H1 (cell line): Measurements from ENCODE around the gene SPATA19. TPM values are rescaled to one million over a fixed set of nuclear protein-coding genes. Genes with fewer than 3 reads are reported as not detected.

Experiments
- CTCF ChIA-PET: fragments of 300-600 bp; sonication (Branson Sonifier 250); formaldehyde crosslinking; loops from one replicate; lab custom pipeline; 2021; ENCODE audit not compliant: partially characterized antibody; lab: Charles Lee
- POLR2A ChIA-PET: fragments of 300-600 bp; sonication (Branson Sonifier 250); formaldehyde crosslinking; loops from one replicate; lab custom pipeline; 2021; ENCODE audit warnings: inconsistent platforms; ENCODE audit not compliant: partially characterized antibody; lab: Charles Lee
- DNase-seq, 2 experiments: peaks; one replicate each; pipeline versions ENCODE4 v3.0.0 to v3.0.0-alpha.2; 2010 to 2022; ENCODE audit warnings: low spot score in 2 of 2, low read depth in 1 of 2, mixed read lengths in 1 of 2
- FAIRE-seq: peaks from 2 replicates; lab custom pipeline; 2011; peaks lifted over from hg19 to GRCh38; lab: Jason Lieb, UNC
- H2AFZ ChIP-seq: 2 replicates; pipeline ENCODE4 v1.8.1; 2012; ENCODE audit warnings: low read length, inconsistent platforms
- H2AK5ac ChIP-seq: 2 replicates; pipeline ENCODE4 v1.6.1; 2013; ENCODE audit warnings: low read depth, low read length
- H2BK120ac ChIP-seq: replicated peaks from 2 replicates; pipeline ENCODE3; 2013; ENCODE audit warnings: low read depth, low read length, inconsistent platforms
- H2BK12ac ChIP-seq: 2 replicates; pipeline ENCODE4 v1.6.1; 2013; ENCODE audit warnings: low read depth, low read length
- H2BK15ac ChIP-seq: 2 replicates; pipeline ENCODE4 v1.6.1; 2013; ENCODE audit warnings: low read length
- H2BK20ac ChIP-seq: 2 replicates; pipeline ENCODE4 v1.6.1; 2013; ENCODE audit warnings: low read length
- H2BK5ac ChIP-seq: 2 replicates; pipeline ENCODE4 v1.6.1; 2013; ENCODE audit warnings: low read depth, low read length
- H3K14ac ChIP-seq: 2 replicates; pipeline ENCODE4 v1.6.1; 2013; ENCODE audit warnings: inconsistent platforms; ENCODE audit not compliant: insufficient read length
- H3K18ac ChIP-seq: 2 replicates; pipeline ENCODE4 v1.6.1; 2013; ENCODE audit warnings: low read length; ENCODE audit errors: extremely low read depth
- H3K23ac ChIP-seq: 2 replicates; pipeline ENCODE4 v1.6.1; 2013; ENCODE audit warnings: inconsistent platforms; ENCODE audit not compliant: insufficient read length
- H3K23me2 ChIP-seq: 2 replicates; pipeline ENCODE4 v1.6.1; 2013; ENCODE audit warnings: low read depth, low read length
- H3K27ac ChIP-seq: 2 replicates; pipeline ENCODE4 v1.6.1; 2011; ENCODE audit warnings: low read depth, low read length, inconsistent platforms
- H3K27me3 ChIP-seq, 4 experiments: replicated peaks in 1 of 4; 1 replicate in 1 of 4; 2 replicates in 3 of 4; pipeline versions ENCODE4 v1.6.1 to v1.8.1; 2011 to 2013; ENCODE audit warnings: low read length in 3 of 4, mild to moderate bottlenecking in 3 of 4, inconsistent platforms in 2 of 4, mixed read lengths in 2 of 4, moderate library complexity in 1 of 4; ENCODE audit not compliant: control insufficient read depth in 3 of 4, insufficient read depth in 3 of 4; ENCODE audit errors: extremely low read depth in 1 of 4
- H3K36me3 ChIP-seq, 4 experiments: 2 replicates each; pipeline versions ENCODE4 v1.6.1 to v1.8.1; 2011 to 2013; ENCODE audit warnings: mild to moderate bottlenecking in 4 of 4, low read length in 3 of 4, moderate library complexity in 2 of 4, control low read depth in 1 of 4, inconsistent platforms in 1 of 4; ENCODE audit not compliant: insufficient read depth in 4 of 4, control insufficient read depth in 2 of 4
- H3K4ac ChIP-seq: replicated peaks from 2 replicates; pipeline ENCODE3; 2013; ENCODE audit warnings: low read length, low read depth, mixed read lengths, inconsistent platforms; ENCODE audit not compliant: insufficient read length
- H3K4me1 ChIP-seq, 4 experiments: replicated peaks in 1 of 4; 1 replicate in 1 of 4; 2 replicates in 3 of 4; pipeline versions ENCODE4 v1.6.1 to v1.8.1; 2011 to 2013; ENCODE audit warnings: low read length in 3 of 4, inconsistent platforms in 2 of 4, mixed read lengths in 1 of 4; ENCODE audit not compliant: insufficient read depth in 4 of 4, control insufficient read depth in 3 of 4
- H3K4me2 ChIP-seq, 2 experiments: 2 replicates each; pipeline versions ENCODE4 v1.6.1 to v1.8.1; 2011 to 2013; ENCODE audit warnings: low read depth in 2 of 2, low read length in 2 of 2, control low read depth in 1 of 2, inconsistent platforms in 1 of 2, mild to moderate bottlenecking in 1 of 2; ENCODE audit not compliant: insufficient read depth in 1 of 2
- H3K4me3 ChIP-seq, 4 experiments: fragments of 200-600, 300-600 bp in 1 of 4; sonication (generic), shearing (Covaris generic), sonication (Bioruptor Twin) in 1 of 4; 2 replicates each; pipeline versions ENCODE4 v1.5.1 to v1.8.1; 2011 to 2016; ENCODE audit warnings: low read length in 4 of 4, low read depth in 3 of 4, control low read depth in 2 of 4, inconsistent platforms in 2 of 4, mild to moderate bottlenecking in 2 of 4, mixed read lengths in 1 of 4, moderate library complexity in 1 of 4; ENCODE audit not compliant: insufficient read depth in 2 of 4; ENCODE audit errors: extremely low read depth in 1 of 4
- H3K56ac ChIP-seq: replicated peaks from 2 replicates; pipeline ENCODE3; 2013; ENCODE audit warnings: low read depth, mild to moderate bottlenecking, mixed read lengths, low read length, inconsistent platforms; ENCODE audit not compliant: insufficient read length
- H3K79me1 ChIP-seq: 2 replicates; pipeline ENCODE4 v1.6.1; 2013; ENCODE audit warnings: low read depth, low read length, control low read depth
- H3K79me2 ChIP-seq, 2 experiments: 2 replicates each; pipeline versions ENCODE4 v1.6.1 to v1.8.1; 2012 to 2013; ENCODE audit warnings: low read length in 2 of 2, mild to moderate bottlenecking in 2 of 2, inconsistent platforms in 1 of 2; ENCODE audit not compliant: insufficient read depth in 2 of 2, control insufficient read depth in 1 of 2
- H3K9ac ChIP-seq, 4 experiments: replicated peaks in 1 of 4; 1 replicate in 1 of 4; 2 replicates in 3 of 4; pipeline versions ENCODE4 v1.6.1 to v1.8.1; 2011 to 2013; ENCODE audit warnings: low read depth in 3 of 4, low read length in 3 of 4, control low read depth in 2 of 4, mild to moderate bottlenecking in 2 of 4, moderate library complexity in 2 of 4, inconsistent platforms in 1 of 4; ENCODE audit errors: extremely low read depth in 1 of 4
- H3K9me3 ChIP-seq, 2 experiments: 2 replicates each; pipeline versions ENCODE4 v1.6.1 to v1.8.1; 2012 to 2013; ENCODE audit warnings: mild to moderate bottlenecking in 2 of 2, moderate library complexity in 2 of 2, control low read depth in 1 of 2, inconsistent platforms in 1 of 2, low read depth in 1 of 2, low read length in 1 of 2, mixed read lengths in 1 of 2; ENCODE audit not compliant: insufficient read depth in 2 of 2
- H4K20me1 ChIP-seq, 2 experiments: replicated peaks in 1 of 2; 2 replicates each; pipeline versions ENCODE3 to v1.8.1; 2011 to 2013; ENCODE audit warnings: inconsistent platforms in 2 of 2, low read length in 2 of 2, mild to moderate bottlenecking in 1 of 2; ENCODE audit not compliant: insufficient read depth in 2 of 2, control insufficient read depth in 1 of 2
- H4K5ac ChIP-seq: 2 replicates; pipeline ENCODE4 v1.6.1; 2013; ENCODE audit warnings: low read length, low read depth, mixed read lengths, inconsistent platforms; ENCODE audit not compliant: insufficient read length
- H4K8ac ChIP-seq: 2 replicates; pipeline ENCODE4 v1.8.0; 2013; ENCODE audit warnings: mild to moderate bottlenecking, moderate library complexity, low read length, inconsistent platforms; ENCODE audit not compliant: insufficient read depth; ENCODE audit errors: extremely low read depth
- H4K91ac ChIP-seq: replicated peaks from 2 replicates; pipeline ENCODE3; 2013; ENCODE audit warnings: low read length, mixed read lengths, inconsistent platforms; ENCODE audit not compliant: insufficient read length
- MAX ChIP-seq: IDR thresholded peaks from 2 replicates; pipeline ENCODE4 v1.6.1; 2012; ENCODE audit warnings: inconsistent platforms
- WGBS, 2 experiments: shearing (Covaris generic) in 1 of 2; methylation state at CpG; one replicate each; pipeline versions ENCODE4 v1.1.6 to v1.1.7; 2013 to 2015; ENCODE audit warnings: low lambda C conversion rate in 2 of 2, mixed read lengths in 2 of 2, inconsistent platforms in 1 of 2, low coverage in 1 of 2, missing lambda C conversion rate in 1 of 2; ENCODE audit not compliant: insufficient replicate concordance in 2 of 2, insufficient coverage in 1 of 2, insufficient read length in 1 of 2; ENCODE audit errors: extremely low coverage in 1 of 2, missing lambda C conversion rate in 1 of 2; 5-methylcytosine and 5-hydroxymethylcytosine counted together
- polyA plus RNA-seq, 7 experiments: library from polyadenylated mRNA; depleted of rRNA in 3 of 7; stranded (reverse) in 5 of 7; unstranded in 2 of 7; fragments of >200 nt in 5 of 7; fragments of 200-250 nt in 2 of 7; gene quantifications; 1 replicate in 5 of 7; 2 replicates in 1 of 7; 4 replicates in 1 of 7; pipeline versions ENCODE4 v1.2.1 to v1.2.3, GENCODE V29; 2011 to 2013; ENCODE audit warnings: missing spikeins in 2 of 7, mixed read lengths in 2 of 7
- total RNA-seq: library from RNA; stranded (reverse); fragmentation: NEBNext Ultra II Directional; extraction: Animal tissue kit (Norgen Biotek cat#: 25700); gene quantifications from 2 replicates; pipeline ENCODE4 v1.2.1, GENCODE V29; 2021

Gene SPATA19
- total and polyA plus RNA-seq, 2 of the 8 experiments (the other 6 are each of a cell fraction or from before 2014, with no cell fraction given), result not detected

- H4K91ac ChIP-seq, result no peak overlapping the region
- no peaks in the 10 kb centered on the region for H3K36me3 ChIP-seq
- H3K4me3 ChIP-seq, result no peak overlapping the region
- H2BK15ac ChIP-seq, result no peak overlapping the region
- 91% methylated on average over 8 of the region's 8 CpGs; no CpG with 5 or more reads in 1 of the 2 experiments for WGBS, 2 experiments
- H3K23me2 ChIP-seq, result no peaks in the 10 kb centered on the region
- H3K14ac ChIP-seq, result no peak overlapping the region
- H2BK120ac ChIP-seq, result no peak overlapping the region
- H3K27ac ChIP-seq, result no peak overlapping the region
- H4K5ac ChIP-seq, result no peak overlapping the region
- no peaks in the 10 kb centered on the region for H3K79me2 ChIP-seq
- POLR2A ChIA-PET, result no interaction called here
- no peak overlapping the region for H2BK20ac ChIP-seq
- peaks cover 0 to 3% (median 0%) of the 10 kb centered on the region in 4 experiments; a peak in 1 of 7 replicates for H3K4me1 ChIP-seq
- no peak overlapping the region for H3K9ac ChIP-seq
- no peaks in the 10 kb centered on the region for H3K27me3 ChIP-seq
- H3K18ac ChIP-seq, result no peak overlapping the region
- H3K79me1 ChIP-seq, result no peaks in the 10 kb centered on the region
- CTCF ChIA-PET, result no interaction called here
- no peak overlapping the region for H2AK5ac ChIP-seq
- no peak overlapping the region for H3K23ac ChIP-seq
- 0 out of 2 replicates have a peak overlapping the region, but pooled peaks have one; percentile 17 for H2BK12ac ChIP-seq
- H2BK5ac ChIP-seq, result no peak overlapping the region
- H3K4me2 ChIP-seq, result no peak overlapping the region
- H2AFZ ChIP-seq, result no peak overlapping the region
- no peak for TF ChIP-seq MAX
- TF ChIP-seq, all 59 proteins: peak for 0
- Histone ChIP-seq H4K8ac (no peak overlapping the region), H3K4ac (no peak overlapping the region), H4K20me1 (no peaks in the 10 kb centered on the region), H3K56ac (no peak overlapping the region), H3K9me3 (peaks cover 0 to under 1% of the 10 kb centered on the region in 2 experiments; a peak in 1 of 4 replicates)
- FAIRE-seq (no peak), DNase-seq (no peak)
These were observed 44.6 kb downstream of the SPATA19 start for GRCh38 chr11:133800666-133801065.
